GM18858 (cell line): Measurements from ENCODE around the gene RTL5.

Source experiments
- ATAC-seq: cut with Tn5 transposase; IDR thresholded peaks from one replicate; pipeline ENCODE4 v1.9.1; 2021; ENCODE audit not compliant: unreplicated experiment

RTL5 gene

GRCh38 chrX:72079607-72080006 lies 52.1 kb downstream of the RTL5 start:
- ATAC-seq: no peak

GRCh38 chrX:72078411-72078810 lies 53.3 kb downstream of the RTL5 start:
- ATAC-seq: no peak
